PC-9 (cell line): ENCODE data around the gene RDH16. TPM values are rescaled to one million over a fixed set of nuclear protein-coding genes. Genes with fewer than 3 reads are reported as not detected.

Source experiments
- BruUV-seq: library from RNA; stranded (reverse); fragments of 400-500 nt; replicated peaks from 2 replicates; lab custom pipeline; 2021; lab: Mats Ljungman, UMichigan
- CTCF ChIA-PET: fragments of 300-600 bp; sonication (Branson Sonifier 250); formaldehyde crosslinking; loops from one replicate; lab custom pipeline; 2022; ENCODE audit warnings: antibody characterized with exemption; lab: Charles Lee
- POLR2A ChIA-PET: fragments of 300-600 bp; sonication (Branson Sonifier 250); formaldehyde crosslinking; loops from one replicate; lab custom pipeline; 2022; ENCODE audit warnings: antibody characterized with exemption; ENCODE audit not compliant: unreplicated experiment; lab: Charles Lee
- DNase-seq, 2 experiments: peaks; one replicate each; pipeline versions ENCODE4 v3.0.0 to v3.0.0-alpha.2; 2015 to 2022; ENCODE audit warnings: mixed read lengths in 1 of 2
- H2AFZ ChIP-seq: fragments of 200-600 bp; sonication (generic); 2 replicates; pipeline ENCODE4 v1.8.1; 2017; ENCODE audit warnings: antibody characterized with exemption
- H3F3A ChIP-seq: fragments of 200-600 bp; sonication (generic); 2 replicates; pipeline ENCODE4 v1.8.1; 2017; ENCODE audit warnings: antibody characterized with exemption, mild to moderate bottlenecking, low read depth; ENCODE audit not compliant: insufficient read depth
- H3K27ac ChIP-seq: fragments of 200-600 bp; sonication (generic); 2 replicates; pipeline ENCODE4 v1.6.1; 2016; ENCODE audit warnings: mixed run types
- H3K27me3 ChIP-seq: fragments of 200-600 bp; sonication (generic); 2 replicates; pipeline ENCODE4 v1.6.1; 2016; ENCODE audit warnings: low read depth, mixed run types; ENCODE audit not compliant: insufficient read depth
- H3K36me3 ChIP-seq: fragments of 200-600 bp; sonication (generic); 2 replicates; pipeline ENCODE4 v1.6.1; 2016; ENCODE audit warnings: low read depth, mixed run types
- H3K4me1 ChIP-seq: fragments of 200-600 bp; sonication (generic); replicated peaks from 2 replicates; pipeline ENCODE4 v1.6.1; 2016; ENCODE audit warnings: mixed run types; ENCODE audit not compliant: insufficient read depth
- H3K4me2 ChIP-seq: fragments of 200-600 bp; sonication (generic); 2 replicates; pipeline ENCODE4 v1.6.1; 2017; ENCODE audit warnings: mixed run types
- H3K4me3 ChIP-seq: fragments of 200-600 bp; sonication (generic); 2 replicates; pipeline ENCODE4 v1.6.1; 2016; ENCODE audit warnings: mixed run types
- H3K79me2 ChIP-seq: fragments of 200-600 bp; sonication (generic); 2 replicates; pipeline ENCODE4 v1.6.1; 2017; ENCODE audit warnings: low read depth, mixed run types
- H3K9me2 ChIP-seq: fragments of 200-600 bp; sonication (generic); 2 replicates; pipeline ENCODE4 v1.8.1; 2017; ENCODE audit warnings: mild to moderate bottlenecking; ENCODE audit not compliant: insufficient read depth
- H3K9me3 ChIP-seq: fragments of 200-600 bp; sonication (generic); 2 replicates; pipeline ENCODE4 v1.8.1; 2016; ENCODE audit warnings: low read depth; ENCODE audit not compliant: insufficient read depth
- H4K20me1 ChIP-seq: fragments of 200-600 bp; sonication (generic); 2 replicates; pipeline ENCODE4 v1.8.1; 2017; ENCODE audit not compliant: insufficient read depth
- EZH2 ChIP-seq: fragments of 200-600 bp; sonication (generic); IDR thresholded peaks from 2 replicates; pipeline ENCODE4 v1.8.0; 2017; ENCODE audit warnings: antibody characterized with exemption, low read depth
- intact Hi-C: fragments of 100-400 bp; cut with micrococcal nuclease; formaldehyde crosslinking; loops from one replicate; pipeline ENCODE4 v1.10.0; 2022; ENCODE audit not compliant: unreplicated experiment
- total RNA-seq: library from RNA; stranded (reverse); gene quantifications from 2 replicates; pipeline ENCODE4 v1.2.3, GENCODE V29; 2021
- TF ChIP-seq, protein P1 (sequence below): fragments of 200-600 bp; sonication (generic); conservative IDR thresholded peaks from 2 replicates; pipeline ENCODE4 v1.6.1; 2017; ENCODE audit warnings: mixed run types, antibody characterized with exemption, mild to moderate bottlenecking, moderate library complexity

RDH16 gene
- total RNA-seq, 1 experiment from 2014 or later = 0.79 TPM

DNA sequence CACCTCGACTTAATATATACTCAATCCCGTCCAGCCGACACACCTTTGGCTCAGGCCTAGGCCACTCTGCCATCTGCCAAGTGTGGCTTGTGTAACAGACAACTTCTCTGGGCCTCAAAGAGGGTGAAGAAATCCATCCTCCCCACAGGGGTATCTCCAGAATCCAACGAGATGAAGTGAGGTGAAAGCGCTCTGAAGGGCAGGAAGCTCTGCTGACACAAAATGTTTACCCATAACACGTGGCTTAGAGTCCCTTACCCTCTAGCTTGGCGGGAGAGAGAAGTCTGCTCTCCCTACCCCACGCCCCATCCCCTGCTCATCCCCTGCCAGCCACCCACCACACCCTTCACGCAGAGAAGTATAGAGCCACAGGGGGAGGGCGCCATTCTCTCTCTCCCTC is 35.9 kb upstream of the RDH16 start:
- Histone ChIP-seq H3K79me2 (no peaks in the 10 kb centered on the region), H3K4me1 (no peaks in the 10 kb centered on the region), H4K20me1 (no peaks in the 10 kb centered on the region), H3K36me3 (no peaks in the 10 kb centered on the region), H3K4me2 (no peak overlapping the region), H3K9me3 (no peaks in the 10 kb centered on the region), H3K9me2 (no peaks in the 10 kb centered on the region), H3K27ac (no peak overlapping the region), H3K27me3 (no peaks in the 10 kb centered on the region), H3F3A (no peaks in the 10 kb centered on the region), H2AFZ (no peak overlapping the region), H3K4me3 (no peak overlapping the region)
- DNase-seq = no peak
- POLR2A ChIA-PET = no interaction called here
- TF ChIP-seq EZH2 = no peak
- TF ChIP-seq, protein P1, sequence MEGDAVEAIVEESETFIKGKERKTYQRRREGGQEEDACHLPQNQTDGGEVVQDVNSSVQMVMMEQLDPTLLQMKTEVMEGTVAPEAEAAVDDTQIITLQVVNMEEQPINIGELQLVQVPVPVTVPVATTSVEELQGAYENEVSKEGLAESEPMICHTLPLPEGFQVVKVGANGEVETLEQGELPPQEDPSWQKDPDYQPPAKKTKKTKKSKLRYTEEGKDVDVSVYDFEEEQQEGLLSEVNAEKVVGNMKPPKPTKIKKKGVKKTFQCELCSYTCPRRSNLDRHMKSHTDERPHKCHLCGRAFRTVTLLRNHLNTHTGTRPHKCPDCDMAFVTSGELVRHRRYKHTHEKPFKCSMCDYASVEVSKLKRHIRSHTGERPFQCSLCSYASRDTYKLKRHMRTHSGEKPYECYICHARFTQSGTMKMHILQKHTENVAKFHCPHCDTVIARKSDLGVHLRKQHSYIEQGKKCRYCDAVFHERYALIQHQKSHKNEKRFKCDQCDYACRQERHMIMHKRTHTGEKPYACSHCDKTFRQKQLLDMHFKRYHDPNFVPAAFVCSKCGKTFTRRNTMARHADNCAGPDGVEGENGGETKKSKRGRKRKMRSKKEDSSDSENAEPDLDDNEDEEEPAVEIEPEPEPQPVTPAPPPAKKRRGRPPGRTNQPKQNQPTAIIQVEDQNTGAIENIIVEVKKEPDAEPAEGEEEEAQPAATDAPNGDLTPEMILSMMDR = no peak
- CTCF ChIA-PET = no interaction called here
- no TSS peak for BruUV-seq
- intact Hi-C loops = no loop called here

DNA sequence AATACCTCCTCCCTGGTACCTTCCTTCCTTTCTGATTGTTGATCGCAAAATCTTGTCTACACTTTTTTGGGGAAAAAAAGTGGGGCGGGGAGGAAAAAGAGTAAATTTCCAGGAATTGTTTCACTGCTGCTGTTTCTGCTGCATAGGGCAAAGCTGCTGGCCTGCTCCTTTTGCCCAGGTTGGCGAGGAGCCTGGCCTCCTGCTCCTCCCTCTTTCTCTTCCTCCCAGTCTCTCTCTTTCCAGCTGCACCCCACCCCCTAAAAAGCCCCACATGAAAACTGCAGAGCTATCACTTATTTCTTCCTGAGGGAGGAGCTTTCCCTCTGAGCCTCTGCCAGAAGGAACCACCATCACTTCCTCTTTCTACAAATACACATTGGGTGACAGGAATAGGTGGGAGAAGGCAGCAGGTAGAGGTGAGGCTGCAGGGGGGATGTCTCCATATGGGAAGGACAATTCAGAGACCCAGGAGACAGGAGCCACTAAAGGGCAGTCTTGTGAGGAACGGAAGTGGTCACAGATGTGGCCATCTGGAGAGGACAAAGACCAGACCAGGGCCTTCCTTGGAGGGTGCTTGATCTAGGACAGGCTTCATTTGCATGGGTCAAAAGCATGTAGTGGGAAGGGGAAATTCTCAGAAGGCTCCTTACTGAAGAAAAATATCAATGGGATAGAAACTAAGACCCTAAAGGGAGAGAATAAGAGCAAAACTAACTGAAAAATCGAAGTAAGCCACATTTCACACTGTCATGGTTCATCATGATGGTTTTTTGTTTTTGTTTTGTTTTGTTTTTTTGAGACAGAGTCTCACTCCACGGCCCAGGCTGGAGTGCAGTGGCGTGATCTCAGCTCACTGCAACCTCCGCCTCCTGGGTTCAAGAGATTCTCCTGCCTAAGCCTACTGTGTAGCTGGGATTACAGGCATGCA is 34.2 kb upstream of the RDH16 start:
- CTCF ChIA-PET = interaction anchor here (0.5 kb wide), 1 partner anchor 157 kb away, joined by 3 read pairs; no protein-coding TSS in a partner anchor
- Histone ChIP-seq H3K27ac (no peak overlapping the region), H3K9me3 (no peaks in the 10 kb centered on the region), H3K4me3 (no peak overlapping the region), H4K20me1 (no peaks in the 10 kb centered on the region), H3K4me2 (no peak overlapping the region), H2AFZ (peak overlapping the region; percentile 55; the same call in 1 of the 2 replicates), H3K79me2 (no peaks in the 10 kb centered on the region), H3K4me1 (0 out of 2 replicates have a peak, but pooled peaks cover 2% of the 10 kb centered on the region), H3K36me3 (no peaks in the 10 kb centered on the region), H3K27me3 (no peaks in the 10 kb centered on the region), H3F3A (no peaks in the 10 kb centered on the region; the same call in 1 of the 2 replicates), H3K9me2 (no peaks in the 10 kb centered on the region)
- intact Hi-C loops = no loop called here
- TF ChIP-seq EZH2 = no peak
- TF ChIP-seq, protein P1 = no peak
- no peak for DNase-seq
- POLR2A ChIA-PET = interaction anchor here (0.5 to 0.6 kb wide), 2 partner anchors 155 to 328 kb away, joined by 5 read pairs; no protein-coding TSS in a partner anchor
- no TSS peak for BruUV-seq

DNA sequence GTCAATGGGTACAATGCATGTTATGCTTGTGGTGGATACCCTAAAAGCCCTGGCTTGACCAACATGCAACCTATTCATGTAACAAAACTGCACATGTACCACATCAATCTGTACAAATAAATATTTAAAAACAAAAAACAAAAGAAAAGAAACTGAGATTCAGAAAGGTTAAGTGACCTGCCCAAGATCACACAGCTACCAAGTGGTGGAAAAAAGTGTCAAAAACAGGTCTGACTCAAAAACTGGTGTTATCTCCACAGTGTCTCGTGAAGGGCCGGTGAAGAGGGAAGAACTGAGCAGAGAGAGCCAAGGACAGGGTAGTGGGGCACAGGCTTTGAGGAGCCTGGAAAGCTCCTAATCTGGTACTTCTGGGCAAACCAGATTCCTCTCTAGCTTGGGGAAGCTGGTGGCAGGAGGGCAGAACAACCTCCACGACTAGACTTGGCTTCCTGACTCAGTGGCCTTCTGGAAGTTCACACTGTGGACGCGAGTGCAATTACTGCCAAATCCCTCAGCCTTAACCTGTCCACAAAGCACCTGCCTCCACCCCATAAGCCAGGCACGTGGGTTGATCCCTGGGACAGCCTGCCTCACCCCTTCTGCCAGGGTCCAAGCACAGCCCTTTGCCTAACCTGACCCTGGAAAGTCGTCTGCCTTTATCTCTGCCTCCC is 33.4 kb upstream of the RDH16 start:
- Histone ChIP-seq H3K27ac (no peak overlapping the region), H3K9me2 (no peaks in the 10 kb centered on the region), H3K27me3 (no peaks in the 10 kb centered on the region), H2AFZ (no peak overlapping the region), H3K4me1 (peaks cover 10% of the 10 kb centered on the region), H3K4me3 (no peak overlapping the region), H3K79me2 (no peaks in the 10 kb centered on the region), H3K9me3 (no peaks in the 10 kb centered on the region), H3K36me3 (no peaks in the 10 kb centered on the region), H4K20me1 (no peaks in the 10 kb centered on the region), H3F3A (peaks cover 6% of the 10 kb centered on the region), H3K4me2 (no peak overlapping the region)
- TF ChIP-seq EZH2 = no peak
- TF ChIP-seq, protein P1 = no peak
- ChIA-PET POLR2A (no interaction called here), CTCF (interaction anchor here (0.5 kb wide), 1 partner anchor 157 kb away, joined by 3 read pairs; no protein-coding TSS in a partner anchor)
- intact Hi-C loops = no loop called here
- no TSS peak for BruUV-seq
- DNase-seq = no peak
